ENCODE results near the gene IGF1R. TPM values are rescaled to one million over a fixed set of nuclear protein-coding genes. Genes with fewer than 3 reads are reported as not detected.

The IGF1R gene
- 21.2 and 36.2 TPM in 2 replicates for polyA plus RNA-seq (2011; rRNA removed)
- 81.3 and 108 TPM in 2 replicates for polyA minus RNA-seq (2011; rRNA and poly(A)+ RNA removed)

GRCh38 chr15:98647774-98648653 lies at the start of gene IGF1R:
Gene IGF1R, plus strand, starts transcription at chr15:98648539. Its CDS starts 1,043 bp downstream, at chr15:98649582.
- Histone ChIP-seq H3K27me3 (ENCODE audit: control insufficient read depth, insufficient read depth, low read length) (peaks cover 9% of the 10 kb centered on the region), H3K4me3 (ENCODE audit: low read depth, low read length) (peak within 1 kb of the TSS; percentile 95), H3K36me3 (ENCODE audit: control insufficient read depth, insufficient read depth, low read length) (no peaks in the 10 kb centered on the region)
- no peak for DNase-seq (ENCODE audit: low read depth)
- TF ChIP-seq, protein P1, sequence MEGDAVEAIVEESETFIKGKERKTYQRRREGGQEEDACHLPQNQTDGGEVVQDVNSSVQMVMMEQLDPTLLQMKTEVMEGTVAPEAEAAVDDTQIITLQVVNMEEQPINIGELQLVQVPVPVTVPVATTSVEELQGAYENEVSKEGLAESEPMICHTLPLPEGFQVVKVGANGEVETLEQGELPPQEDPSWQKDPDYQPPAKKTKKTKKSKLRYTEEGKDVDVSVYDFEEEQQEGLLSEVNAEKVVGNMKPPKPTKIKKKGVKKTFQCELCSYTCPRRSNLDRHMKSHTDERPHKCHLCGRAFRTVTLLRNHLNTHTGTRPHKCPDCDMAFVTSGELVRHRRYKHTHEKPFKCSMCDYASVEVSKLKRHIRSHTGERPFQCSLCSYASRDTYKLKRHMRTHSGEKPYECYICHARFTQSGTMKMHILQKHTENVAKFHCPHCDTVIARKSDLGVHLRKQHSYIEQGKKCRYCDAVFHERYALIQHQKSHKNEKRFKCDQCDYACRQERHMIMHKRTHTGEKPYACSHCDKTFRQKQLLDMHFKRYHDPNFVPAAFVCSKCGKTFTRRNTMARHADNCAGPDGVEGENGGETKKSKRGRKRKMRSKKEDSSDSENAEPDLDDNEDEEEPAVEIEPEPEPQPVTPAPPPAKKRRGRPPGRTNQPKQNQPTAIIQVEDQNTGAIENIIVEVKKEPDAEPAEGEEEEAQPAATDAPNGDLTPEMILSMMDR (IDR thresholded peaks at IDR 0.05; ENCODE audit: insufficient read depth, low read depth, low read length): 0 out of 2 replicates have a peak, but pooled peaks have one; percentile 22
- POLR2A ChIA-PET: no interaction called here
- CTCF ChIA-PET: interaction anchor here (0.7 to 4.2 kb wide), 15 partner anchors 11 to 265 kb away, joined by 3 to 42 read pairs (median 4); no protein-coding TSS in a partner anchor

- DNase-seq (ENCODE audit: low read depth): no peak
- Histone ChIP-seq H3K36me3 (ENCODE audit: control insufficient read depth, insufficient read depth, low read length) (no peaks in the 10 kb centered on the region), H3K4me3 (ENCODE audit: low read depth, low read length) (peak overlapping the region; percentile 39), H3K27me3 (ENCODE audit: control insufficient read depth, insufficient read depth, low read length) (peaks cover 5% of the 10 kb centered on the region)
- ChIA-PET POLR2A (no interaction called here), CTCF (interaction anchor here (0.7 to 1.5 kb wide), 4 partner anchors 12 to 124 kb away, joined by 3 to 4 read pairs (median 4); no protein-coding TSS in a partner anchor)
- TF ChIP-seq, protein P1 (IDR thresholded peaks at IDR 0.05; ENCODE audit: insufficient read depth, low read depth, low read length): no peak
These were observed 48.2 kb upstream of the IGF1R start for GRCh38 chr15:98599909-98600691.

DNA sequence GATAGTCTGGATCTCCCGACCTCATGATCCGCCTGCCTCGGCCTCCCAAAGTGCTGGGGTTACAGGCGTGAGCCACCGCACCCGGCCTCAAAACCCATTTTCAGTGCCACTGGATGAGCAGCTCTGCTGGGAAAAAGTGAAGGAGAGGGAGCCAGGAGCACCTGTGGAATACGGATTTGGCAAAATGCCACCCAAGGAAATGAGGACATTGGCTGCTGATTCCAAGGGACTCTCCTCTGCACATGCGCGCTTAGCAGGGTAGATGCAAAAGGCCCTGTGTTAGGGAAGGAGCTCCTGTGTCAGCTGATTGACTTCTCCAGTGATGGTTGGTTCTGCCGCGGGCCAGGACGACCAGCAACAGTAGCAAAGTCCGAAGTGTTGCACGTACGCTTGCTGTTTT lies 43.4 kb upstream of the IGF1R start:
- ChIA-PET POLR2A (no interaction called here), CTCF (no interaction called here)
- TF ChIP-seq, protein P1 (IDR thresholded peaks at IDR 0.05; ENCODE audit: insufficient read depth, low read depth, low read length): no peak
- Histone ChIP-seq H3K4me3 (ENCODE audit: low read depth, low read length) (no peak overlapping the region), H3K36me3 (ENCODE audit: control insufficient read depth, insufficient read depth, low read length) (no peaks in the 10 kb centered on the region), H3K27me3 (ENCODE audit: control insufficient read depth, insufficient read depth, low read length) (peaks cover 2% of the 10 kb centered on the region; the same call in 1 of the 2 replicates)
- DNase-seq (ENCODE audit: low read depth): no peak

- peaks cover 2% of the 10 kb centered on the region; the same call in 1 of the 2 replicates for H3K27me3 ChIP-seq (ENCODE audit: control insufficient read depth, insufficient read depth, low read length)
- H3K4me3 ChIP-seq (ENCODE audit: low read depth, low read length): no peak overlapping the region
- H3K36me3 ChIP-seq (ENCODE audit: control insufficient read depth, insufficient read depth, low read length): no peaks in the 10 kb centered on the region
- ChIA-PET POLR2A (no interaction called here), CTCF (no interaction called here)
- TF ChIP-seq, protein P1 (IDR thresholded peaks at IDR 0.05; ENCODE audit: insufficient read depth, low read depth, low read length): no peak
- DNase-seq (ENCODE audit: low read depth): peak; percentile 15
These were observed 39.0 kb upstream of the IGF1R start for GRCh38 chr15:98609144-98609852.
